ENCODE measurements around the gene MLN.

GRCh38 chr6:33827546-33828451 is 24.0 kb upstream of the MLN start:
- TF ChIP-seq, protein P1, sequence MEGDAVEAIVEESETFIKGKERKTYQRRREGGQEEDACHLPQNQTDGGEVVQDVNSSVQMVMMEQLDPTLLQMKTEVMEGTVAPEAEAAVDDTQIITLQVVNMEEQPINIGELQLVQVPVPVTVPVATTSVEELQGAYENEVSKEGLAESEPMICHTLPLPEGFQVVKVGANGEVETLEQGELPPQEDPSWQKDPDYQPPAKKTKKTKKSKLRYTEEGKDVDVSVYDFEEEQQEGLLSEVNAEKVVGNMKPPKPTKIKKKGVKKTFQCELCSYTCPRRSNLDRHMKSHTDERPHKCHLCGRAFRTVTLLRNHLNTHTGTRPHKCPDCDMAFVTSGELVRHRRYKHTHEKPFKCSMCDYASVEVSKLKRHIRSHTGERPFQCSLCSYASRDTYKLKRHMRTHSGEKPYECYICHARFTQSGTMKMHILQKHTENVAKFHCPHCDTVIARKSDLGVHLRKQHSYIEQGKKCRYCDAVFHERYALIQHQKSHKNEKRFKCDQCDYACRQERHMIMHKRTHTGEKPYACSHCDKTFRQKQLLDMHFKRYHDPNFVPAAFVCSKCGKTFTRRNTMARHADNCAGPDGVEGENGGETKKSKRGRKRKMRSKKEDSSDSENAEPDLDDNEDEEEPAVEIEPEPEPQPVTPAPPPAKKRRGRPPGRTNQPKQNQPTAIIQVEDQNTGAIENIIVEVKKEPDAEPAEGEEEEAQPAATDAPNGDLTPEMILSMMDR (IDR thresholded peaks at IDR 0.05): no peak
- TF ChIP-seq POLR2A (IDR thresholded peaks at IDR 0.05): no peak

Data from uterus (tissue), 2 donors.